GM12873 (cell line): ENCODE results near the gene GPR17.

Experiments used
- CTCF ChIP-seq: IDR thresholded peaks from 2 replicates; pipeline ENCODE4 v1.5.1; 2012; ENCODE audit warnings: low read depth, mild to moderate bottlenecking, moderate library complexity, low read length, control low read depth; ENCODE audit not compliant: insufficient read depth; ENCODE audit errors: missing control alignments

The GPR17 gene

GRCh38 chr2:127675331-127676261, 29.6 kb downstream of the GPR17 start, which contains the start of gene LIMS2:
Gene LIMS2 (minus strand): TSS chr2:127675530. CDS start chr2:127675024, 506 bp downstream.
- TF ChIP-seq CTCF, result no peak

- TF ChIP-seq CTCF, result no peak
These were observed 31.0 kb downstream of the GPR17 start for GRCh38 chr2:127676906-127677305.

GRCh38 chr2:127678531-127678930, 32.6 kb downstream of the GPR17 start:
- no peak for TF ChIP-seq CTCF

GRCh38 chr2:127678991-127679390, 33.0 kb downstream of the GPR17 start:
- no peak for TF ChIP-seq CTCF

GRCh38 chr2:127679680-127680361, 33.9 kb downstream of the GPR17 start:
- no peak for TF ChIP-seq CTCF

- TF ChIP-seq CTCF, result no peak
These were observed 34.8 kb downstream of the GPR17 start for GRCh38 chr2:127680706-127681287.

GRCh38 chr2:127681288-127681804, 35.4 kb downstream of the GPR17 start:
- TF ChIP-seq CTCF, result no peak
